ENCODE measurements around the gene GABRG3. TPM values are rescaled to one million over a fixed set of nuclear protein-coding genes. Genes with fewer than 3 reads are reported as not detected.

Gene GABRG3
- total RNA-seq, 1 experiment from 2014 or later = 0.15 TPM

- no peaks in the 10 kb centered on the region for H3K23me2 ChIP-seq (ENCODE audit: insufficient read length, low read depth, low read length, poor library complexity, severe bottlenecking)
- H3K56ac ChIP-seq (ENCODE audit: insufficient read length, low read depth, low read length) = no peak overlapping the region
- no peak overlapping the region for H4K8ac ChIP-seq (replicated peaks; ENCODE audit: insufficient read length, low read depth, low read length)
- Mint-ChIP-seq H3K27me3 (ENCODE audit: low read depth) (peaks cover 2% of the 10 kb centered on the region), H3K4me3 (no peak overlapping the region), H3K4me1 (peaks cover 9 to 16% of the 10 kb centered on the region in 2 experiments), H3K27ac (no peak overlapping the region; a peak in 1 of 7 replicates), H3K9me3 (0 out of 5 replicates have a peak, but pooled peaks cover 0 to 2% of the 10 kb centered on the region in 2 experiments), H3K36me3 (ENCODE audit: insufficient read depth in 1 of 3, low read depth in 3 of 3) (no peaks in the 10 kb centered on the region)
- TF ChIP-seq CTCF (conservative IDR thresholded peaks at IDR 0.05) = no peak
- H2BK15ac ChIP-seq (ENCODE audit: low read depth, low read length) = no peak overlapping the region
- no peaks in the 10 kb centered on the region for H3K79me2 ChIP-seq (ENCODE audit: insufficient read depth, low read length)
- H3K23ac ChIP-seq (ENCODE audit: insufficient read length, low read depth, low read length) = no peak overlapping the region
- no peaks in the 10 kb centered on the region for H3K79me1 ChIP-seq (ENCODE audit: insufficient read depth, low read depth, low read length, poor library complexity, severe bottlenecking)
- H2AK5ac ChIP-seq (ENCODE audit: insufficient read length, low read length) = no peak overlapping the region
- H2BK12ac ChIP-seq (ENCODE audit: insufficient read length, low read depth, low read length) = no peak overlapping the region
- H2BK5ac ChIP-seq (ENCODE audit: insufficient read length, low read length) = no peak overlapping the region
- no peak overlapping the region for H3K4ac ChIP-seq (ENCODE audit: low read depth, low read length)
- H3K27ac ChIP-seq (ENCODE audit: insufficient read length, low read depth, low read length) = no peak overlapping the region
- H3K4me1 ChIP-seq (ENCODE audit: insufficient read depth, low read length) = no peaks in the 10 kb centered on the region
- no peaks in the 10 kb centered on the region for H3K27me3 ChIP-seq (ENCODE audit: insufficient read depth, low read length)
- H4K20me1 ChIP-seq (ENCODE audit: control insufficient read depth, insufficient read depth, insufficient read length) = no peaks in the 10 kb centered on the region
- no peak overlapping the region for H3K9ac ChIP-seq (ENCODE audit: extremely low read depth, insufficient read length, low read length)
- H3T11ph ChIP-seq (ENCODE audit: low read length) = no peak overlapping the region
- no peak overlapping the region for H3K18ac ChIP-seq (ENCODE audit: insufficient read length, low read depth, low read length)
- DNase-seq = no peak
- H2AFZ ChIP-seq (ENCODE audit: low read length) = no peak overlapping the region
- no peaks in the 10 kb centered on the region for H3K9me3 ChIP-seq (ENCODE audit: control insufficient read depth, low read depth, low read length)
- no peak overlapping the region for H4K5ac ChIP-seq (ENCODE audit: insufficient read length, low read depth, low read length)
- no peak overlapping the region for H2BK20ac ChIP-seq (ENCODE audit: low read depth, low read length, poor library complexity, severe bottlenecking)
- H3K4me2 ChIP-seq (ENCODE audit: insufficient read depth, insufficient read length, low read length) = no peak overlapping the region
- WGBS (ENCODE audit: extremely low coverage, insufficient read length, low lambda C conversion rate) = no CpG with 5 or more reads among the region's 4 CpGs
- no peak overlapping the region for H4K91ac ChIP-seq (ENCODE audit: insufficient read length, low read depth, low read length)
- H3K14ac ChIP-seq (ENCODE audit: insufficient read depth, low read length) = no peak overlapping the region; the same call in 1 of the 2 replicates
- H2BK120ac ChIP-seq (ENCODE audit: low read depth, low read length, poor library complexity, severe bottlenecking) = no peak overlapping the region
Measured at GRCh38 chr15:27166917-27167316, 195.9 kb downstream of the GABRG3 start.
